ENCODE measurements around the gene CLEC2D.
"Not testable (repeated sequence)": the region's sequence is repeated elsewhere in the genome, so short reads cannot be mapped to it uniquely, and the experiment has no call there.

Gene CLEC2D

GRCh38 chr12:9669534-9669933 is at the start of gene CLEC2D:
CLEC2D (plus strand) TSS chr12:9669713; CDS start chr12:9669735, 22 bp downstream.
- no peak for DNase-seq (ENCODE audit: low read depth in 3 of 3)

GRCh38 chr12:9625019-9625418 is 44.5 kb upstream of the CLEC2D start:
- no peak for DNase-seq (ENCODE audit: low read depth in 3 of 3)

GRCh38 chr12:9626291-9626690 is 43.2 kb upstream of the CLEC2D start:
- DNase-seq (ENCODE audit: low read depth in 3 of 3), result no peak

- no peak for DNase-seq (ENCODE audit: low read depth in 3 of 3)
Measured at GRCh38 chr12:9626821-9627220, 42.7 kb upstream of the CLEC2D start.

GRCh38 chr12:9632766-9633165 is 36.7 kb upstream of the CLEC2D start:
- no peak for DNase-seq (ENCODE audit: low read depth in 3 of 3)

- DNase-seq (ENCODE audit: low read depth in 3 of 3), result peak; percentile 58 to 82 (median 63)
Measured at GRCh38 chr12:9634177-9634803, 35.2 kb upstream of the CLEC2D start.

- no peak for DNase-seq (ENCODE audit: low read depth in 3 of 3)
Measured at GRCh38 chr12:9634969-9635754, 34.4 kb upstream of the CLEC2D start.

GRCh38 chr12:9636150-9636850 is 33.2 kb upstream of the CLEC2D start:
- no peak for DNase-seq (ENCODE audit: low read depth in 3 of 3)

GRCh38 chr12:9636851-9637206 is 32.7 kb upstream of the CLEC2D start:
- DNase-seq (ENCODE audit: low read depth in 3 of 3), result no peak

GRCh38 chr12:9640024-9640423 is 29.5 kb upstream of the CLEC2D start:
- DNase-seq (ENCODE audit: low read depth in 3 of 3), result no peak

GRCh38 chr12:9642606-9643265 is 26.8 kb upstream of the CLEC2D start:
- no peak for DNase-seq (ENCODE audit: low read depth in 3 of 3)

GRCh38 chr12:9643266-9643660 is 26.2 kb upstream of the CLEC2D start:
- DNase-seq (ENCODE audit: low read depth in 3 of 3), result no peak

- not testable (repeated sequence) for DNase-seq (ENCODE audit: low read depth in 3 of 3)
Measured at GRCh38 chr12:9644985-9645551, 24.4 kb upstream of the CLEC2D start.

GRCh38 chr12:9646794-9647781 is 22.4 kb upstream of the CLEC2D start:
- no peak for DNase-seq (ENCODE audit: low read depth in 3 of 3)

- DNase-seq (ENCODE audit: low read depth in 3 of 3), result peak; percentile 77 to 92 (median 81)
Measured at GRCh38 chr12:9647825-9648700, 21.4 kb upstream of the CLEC2D start.

GRCh38 chr12:9648701-9649531 is 20.6 kb upstream of the CLEC2D start:
- DNase-seq (ENCODE audit: low read depth in 3 of 3), result no peak

- DNase-seq (ENCODE audit: low read depth in 3 of 3), result no peak
Measured at GRCh38 chr12:9649532-9649940, 20.0 kb upstream of the CLEC2D start.

- DNase-seq (ENCODE audit: low read depth in 3 of 3), result no peak
Measured at GRCh38 chr12:9650151-9650576, 19.3 kb upstream of the CLEC2D start.

GRCh38 chr12:9651265-9651729 is 18.2 kb upstream of the CLEC2D start:
- DNase-seq (ENCODE audit: low read depth in 3 of 3), result peak in 1 of 3 experiments; percentile 63

All from stimulated activated CD4-positive, alpha-beta T cell treated with anti-CD3 and anti-CD28 coated beads, TNF-alpha, amount 100 ng/mL, for 24 hours (primary cell).